Fibroblast of lung (primary cell): ENCODE data around the gene NELFB. TPM values are rescaled to one million over a fixed set of nuclear protein-coding genes. Genes with fewer than 3 reads are reported as not detected.

ENCODE experiments used
- DNase-seq, 2 donors: peaks; one replicate each; pipeline versions ENCODE4 v3.0.0 to v3.0.0-alpha.2; 2010; ENCODE audit warnings: low read depth in 2 of 2
- H2AFZ ChIP-seq: 2 replicates; pipeline ENCODE4 v1.5.1; 2012; ENCODE audit warnings: low read length, control low read depth, inconsistent platforms
- H3K27ac ChIP-seq: 2 replicates; pipeline ENCODE4 v1.5.1; 2011; ENCODE audit warnings: low read length, control low read depth; ENCODE audit not compliant: insufficient read depth
- H3K27me3 ChIP-seq: 2 replicates; pipeline ENCODE4 v1.5.1; 2011; ENCODE audit warnings: mild to moderate bottlenecking, low read length; ENCODE audit not compliant: control insufficient read depth, insufficient read depth
- H3K36me3 ChIP-seq: 2 replicates; pipeline ENCODE4 v1.5.1; 2011; ENCODE audit warnings: low read length; ENCODE audit not compliant: control insufficient read depth, insufficient read depth
- H3K4me1 ChIP-seq: 2 replicates; pipeline ENCODE4 v1.5.1; 2011; ENCODE audit warnings: low read length; ENCODE audit not compliant: control insufficient read depth, insufficient read depth; ENCODE audit errors: extremely low read depth
- H3K4me2 ChIP-seq: 2 replicates; pipeline ENCODE4 v1.5.1; 2011; ENCODE audit warnings: low read length, control low read depth; ENCODE audit not compliant: insufficient read depth; ENCODE audit errors: extremely low read depth
- H3K4me3 ChIP-seq, 4 experiments: fragments of 200-600 bp in 1 of 4; sonication (generic) in 1 of 4; replicated peaks in 1 of 4; 2 replicates each; pipeline ENCODE4 v1.5.1; 2011 to 2016; ENCODE audit warnings: low read length in 4 of 4, low read depth in 3 of 4, mild to moderate bottlenecking in 3 of 4, control low read depth in 2 of 4, inconsistent platforms in 1 of 4, mixed read lengths in 1 of 4; ENCODE audit not compliant: insufficient read depth in 1 of 4; ENCODE audit errors: control extremely low read depth in 1 of 4
- H3K79me2 ChIP-seq: 2 replicates; pipeline ENCODE4 v1.5.1; 2012; ENCODE audit warnings: mild to moderate bottlenecking, low read length, inconsistent platforms; ENCODE audit not compliant: control insufficient read depth, insufficient read depth
- H3K9ac ChIP-seq: 2 replicates; pipeline ENCODE4 v1.5.1; 2011; ENCODE audit warnings: mild to moderate bottlenecking, low read length, control low read depth; ENCODE audit not compliant: insufficient read depth
- H3K9me3 ChIP-seq: 2 replicates; pipeline ENCODE4 v1.5.1; 2012; ENCODE audit warnings: low read depth, low read length; ENCODE audit not compliant: control insufficient read depth, insufficient read depth
- H4K20me1 ChIP-seq: 2 replicates; pipeline ENCODE4 v1.5.1; 2011; ENCODE audit warnings: low read length; ENCODE audit not compliant: control insufficient read depth, insufficient read depth; ENCODE audit errors: extremely low read depth
- CTCF ChIP-seq, 2 donors: IDR thresholded peaks in 1 of 2; conservative IDR thresholded peaks in 1 of 2; 1 replicate in 1 of 2; 2 replicates in 1 of 2; pipeline ENCODE4 v1.5.1; 2011 to 2012; ENCODE audit warnings: low read length in 2 of 2, control low read depth in 1 of 2, inconsistent platforms in 1 of 2, low read depth in 1 of 2, mild to moderate bottlenecking in 1 of 2
- EZH2 ChIP-seq: IDR thresholded peaks from 2 replicates; pipeline ENCODE4 v1.5.1; 2012; ENCODE audit warnings: low read length, control low read depth, mild to moderate bottlenecking; ENCODE audit errors: missing control alignments
- polyA plus RNA-seq, 2 donors: library from polyadenylated mRNA; depleted of rRNA in 1 of 2; stranded (reverse) in 1 of 2; unstranded in 1 of 2; fragments of >200 nt; gene quantifications; 2 replicates each; pipeline ENCODE4 v1.2.1, GENCODE V29; 2011 to 2012; ENCODE audit warnings: missing spikeins in 1 of 2
- total RNA-seq: library from RNA; depleted of rRNA; stranded (reverse); fragments of >200 nt; gene quantifications from 2 replicates; pipeline ENCODE4 v1.2.1, GENCODE V29; 2014

The NELFB gene
- total and polyA plus RNA-seq, 2 donors (not counting 1 experiment from before 2014, with no cell fraction given): 23.5 to 50.0 TPM

- DNase-seq: no peak
- Histone ChIP-seq H3K36me3 (no peaks in the 10 kb centered on the region), H4K20me1 (no peaks in the 10 kb centered on the region), H3K27me3 (peaks cover 4% of the 10 kb centered on the region), H3K4me2 (no peak overlapping the region), H3K27ac (no peak overlapping the region), H3K9me3 (no peaks in the 10 kb centered on the region), H3K4me1 (no peaks in the 10 kb centered on the region), H2AFZ (no peak overlapping the region), H3K79me2 (no peaks in the 10 kb centered on the region), H3K4me3 (no peak overlapping the region), H3K9ac (no peak overlapping the region)
- TF ChIP-seq EZH2 (no peak), CTCF (conservative IDR thresholded peaks at IDR 0.05 in 1 of 2, IDR thresholded peaks at IDR 0.05 in 1 of 2; ENCODE audit: low read depth in 1 of 2, low read length in 2 of 2) (no peak)
These were observed 56.3 kb downstream of the NELFB start for GRCh38 chr9:137311171-137311985.

- Histone ChIP-seq H3K9ac (no peak overlapping the region), H3K4me1 (no peaks in the 10 kb centered on the region)
- DNase-seq: no peak
These were observed 57.1 kb downstream of the NELFB start for GRCh38 chr9:137311986-137312851.

More at GRCh38 chr9:137311986-137312851, 57.1 kb downstream of the NELFB start:
- Histone ChIP-seq H3K4me2 (no peak overlapping the region), H3K79me2 (no peaks in the 10 kb centered on the region), H3K27ac (no peak overlapping the region), H4K20me1 (no peaks in the 10 kb centered on the region), H3K36me3 (no peaks in the 10 kb centered on the region), H3K4me3 (no peak overlapping the region), H3K9me3 (no peaks in the 10 kb centered on the region), H3K27me3 (peaks cover 4% of the 10 kb centered on the region), H2AFZ (no peak overlapping the region)
- TF ChIP-seq CTCF (conservative IDR thresholded peaks at IDR 0.05 in 1 of 2, IDR thresholded peaks at IDR 0.05 in 1 of 2; ENCODE audit: low read depth in 1 of 2, low read length in 2 of 2) (no peak), EZH2 (no peak)
